ENCODE data around the gene ERMAP. TPM values are rescaled to one million over a fixed set of nuclear protein-coding genes. Genes with fewer than 3 reads are reported as not detected.

The ERMAP gene
- total RNA-seq, 2 donors from 2014 or later: 2.5 to 4.0 TPM

GRCh38 chr1:42821690-42822089 is 4.8 kb downstream of the ERMAP start:
- no peaks in the 10 kb centered on the region for H3K9me3 Mint-ChIP-seq
- H3K36me3 Mint-ChIP-seq: no peaks in the 10 kb centered on the region
- H3K4me1 Mint-ChIP-seq (ENCODE audit: low read depth in 2 of 2): peaks cover 11 to 15% of the 10 kb centered on the region in 2 donors
- no peak overlapping the region for H3K27ac Mint-ChIP-seq
- ATAC-seq (no peak), DNase-seq (ENCODE audit: low spot score) (no peak)
- no peaks in the 10 kb centered on the region for H3K27me3 Mint-ChIP-seq
- no peak overlapping the region for H3K4me3 Mint-ChIP-seq

GRCh38 chr1:42822800-42823392 is 6.0 kb downstream of the ERMAP start:
- H3K27ac Mint-ChIP-seq: no peak overlapping the region
- H3K9me3 Mint-ChIP-seq: no peaks in the 10 kb centered on the region
- no peak for DNase-seq (ENCODE audit: low spot score)
- no peak overlapping the region for H3K4me3 Mint-ChIP-seq
- H3K36me3 Mint-ChIP-seq: no peaks in the 10 kb centered on the region
- H3K27me3 Mint-ChIP-seq: no peaks in the 10 kb centered on the region
- H3K4me1 Mint-ChIP-seq (ENCODE audit: low read depth in 2 of 2): peaks cover 9% of the 10 kb centered on the region in 2 donors
- no peak for ATAC-seq

DNA sequence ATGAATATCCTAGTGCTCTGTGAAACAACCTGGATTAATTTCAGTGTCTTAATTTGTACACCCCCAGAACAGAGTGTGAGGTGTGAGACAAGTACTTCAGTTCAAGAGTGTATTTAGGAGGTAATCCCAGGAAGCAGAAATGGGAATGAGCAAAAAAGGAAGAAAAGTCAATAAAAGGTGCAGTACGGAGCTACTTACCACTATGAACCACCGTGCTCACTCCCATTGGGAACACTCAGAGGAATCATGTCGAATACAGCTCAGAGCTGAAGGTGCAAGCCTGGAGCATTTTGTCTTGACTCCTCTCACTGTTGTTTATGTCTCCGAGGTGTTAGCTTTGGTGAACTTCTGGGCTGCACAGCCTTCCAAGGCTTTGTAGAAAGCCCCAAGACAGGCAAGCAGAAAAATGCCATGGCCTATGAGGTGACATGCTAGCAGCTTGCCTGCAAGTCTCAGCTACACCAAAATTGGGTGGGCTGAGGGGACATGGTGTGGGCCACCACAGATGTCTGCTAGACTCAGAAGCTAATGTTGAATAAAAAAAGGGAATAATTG is 7.6 kb downstream of the ERMAP start:
- Mint-ChIP-seq H3K4me1 (ENCODE audit: low read depth in 2 of 2) (peaks cover 6% of the 10 kb centered on the region in 2 donors), H3K9me3 (no peaks in the 10 kb centered on the region), H3K36me3 (no peaks in the 10 kb centered on the region), H3K4me3 (no peak overlapping the region), H3K27me3 (no peaks in the 10 kb centered on the region), H3K27ac (no peak overlapping the region)
- no peak for ATAC-seq
- DNase-seq (ENCODE audit: low spot score): no peak

DNA sequence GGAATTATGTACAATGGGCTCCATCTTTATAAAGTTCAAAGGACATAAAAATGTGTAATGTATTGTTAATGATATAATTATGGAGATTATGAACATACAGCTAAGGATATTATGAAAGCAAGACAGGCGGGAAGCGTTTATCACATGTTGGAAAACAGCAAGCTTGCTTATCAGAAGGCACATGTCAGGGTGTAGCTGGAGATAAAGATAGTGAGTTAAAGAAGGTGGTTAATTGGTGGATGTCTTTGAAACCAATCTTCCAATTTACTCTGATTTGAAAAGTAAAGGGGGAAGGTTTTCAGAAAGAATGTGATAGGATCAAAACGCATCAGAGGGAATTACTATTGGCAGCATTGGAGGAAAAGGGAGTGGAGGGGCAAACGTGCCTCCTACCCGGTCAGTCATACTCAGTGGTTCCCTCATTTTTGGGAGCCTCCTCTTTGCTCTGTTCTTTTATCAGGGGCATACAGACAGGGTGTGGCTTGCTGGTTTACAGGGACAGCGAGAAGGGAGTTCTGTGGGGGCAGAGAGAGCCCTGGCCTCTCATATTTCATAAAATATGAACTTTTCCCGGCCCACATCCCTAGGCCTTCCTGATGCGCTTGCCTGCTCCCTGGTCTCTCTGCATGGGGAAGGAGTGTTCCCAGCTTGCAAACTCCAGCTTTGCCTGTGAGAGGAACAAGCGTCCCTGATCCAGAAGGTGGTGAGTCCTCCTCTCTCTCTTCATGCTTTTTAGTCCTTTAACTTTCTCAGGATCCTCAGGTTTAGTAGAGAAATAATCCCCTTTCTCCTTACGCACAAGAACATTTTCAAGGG is 8.3 kb downstream of the ERMAP start:
- Mint-ChIP-seq H3K4me3 (no peak overlapping the region), H3K27me3 (no peaks in the 10 kb centered on the region), H3K4me1 (ENCODE audit: low read depth in 2 of 2) (peaks cover 2 to 6% of the 10 kb centered on the region in 2 donors), H3K36me3 (no peaks in the 10 kb centered on the region), H3K9me3 (no peaks in the 10 kb centered on the region), H3K27ac (no peak overlapping the region)
- DNase-seq (ENCODE audit: low spot score) (no peak), ATAC-seq (no peak)

- Mint-ChIP-seq H3K4me3 (no peak overlapping the region), H3K27me3 (no peaks in the 10 kb centered on the region), H3K36me3 (no peaks in the 10 kb centered on the region), H3K27ac (no peak overlapping the region), H3K4me1 (ENCODE audit: low read depth in 2 of 2) (no peaks in the 10 kb centered on the region), H3K9me3 (no peaks in the 10 kb centered on the region)
- no peak for DNase-seq (ENCODE audit: low spot score)
- ATAC-seq: no peak
Observed at GRCh38 chr1:42830631-42831030, 13.7 kb downstream of the ERMAP start.

DNA sequence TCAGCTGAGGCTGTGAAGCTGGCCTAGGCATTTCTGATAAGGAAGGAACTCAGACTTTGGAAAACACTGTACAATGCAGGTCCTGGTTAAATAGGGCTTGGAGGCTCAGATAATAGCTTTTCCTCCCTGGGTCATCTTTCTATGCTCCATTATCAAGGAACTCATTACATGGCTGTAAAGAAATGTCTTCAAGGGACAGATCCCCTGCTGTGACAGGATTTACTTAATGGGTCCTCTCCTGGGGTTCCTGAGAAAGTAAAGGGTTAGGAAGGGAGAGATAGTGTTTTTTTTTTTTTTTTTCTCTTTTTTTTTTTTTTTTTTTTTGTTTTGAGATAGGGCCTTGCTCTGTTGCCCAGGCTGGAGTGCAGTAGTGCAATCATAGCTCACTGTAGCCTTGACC is 14.4 kb downstream of the ERMAP start:
- H3K4me3 Mint-ChIP-seq: no peak overlapping the region
- no peaks in the 10 kb centered on the region for H3K36me3 Mint-ChIP-seq
- H3K4me1 Mint-ChIP-seq (ENCODE audit: low read depth in 2 of 2): no peaks in the 10 kb centered on the region
- H3K9me3 Mint-ChIP-seq: no peaks in the 10 kb centered on the region
- H3K27ac Mint-ChIP-seq: no peak overlapping the region
- H3K27me3 Mint-ChIP-seq: no peaks in the 10 kb centered on the region
- DNase-seq (ENCODE audit: low spot score) (no peak), ATAC-seq (no peak)

GRCh38 chr1:42832641-42833240 is 15.8 kb downstream of the ERMAP start:
- no peaks in the 10 kb centered on the region for H3K36me3 Mint-ChIP-seq
- DNase-seq (ENCODE audit: low spot score) (no peak), ATAC-seq (no peak)
- H3K4me3 Mint-ChIP-seq: no peak overlapping the region
- H3K9me3 Mint-ChIP-seq: no peaks in the 10 kb centered on the region
- no peak overlapping the region for H3K27ac Mint-ChIP-seq
- H3K4me1 Mint-ChIP-seq (ENCODE audit: low read depth in 2 of 2): no peaks in the 10 kb centered on the region
- no peaks in the 10 kb centered on the region for H3K27me3 Mint-ChIP-seq

DNA sequence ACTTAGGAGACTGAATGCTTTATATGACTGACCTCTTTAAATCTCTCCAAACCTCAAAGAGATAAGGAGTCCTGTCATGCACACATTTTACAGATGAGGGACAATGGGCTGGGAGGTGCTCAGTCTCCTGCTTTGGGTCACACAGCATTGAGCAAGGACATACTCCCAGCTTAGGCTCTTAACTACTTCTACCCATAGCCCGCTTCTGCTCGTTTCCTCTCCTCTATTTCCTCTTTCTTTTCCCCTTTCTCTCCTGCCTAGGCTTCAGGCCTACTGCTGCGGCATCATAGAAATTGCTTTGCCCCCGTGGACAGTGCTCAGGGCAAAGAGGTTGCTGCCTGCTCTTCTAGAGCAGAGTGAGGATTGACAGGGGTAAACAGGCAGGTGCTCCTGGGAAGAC is 17.1 kb downstream of the ERMAP start:
- H3K9me3 Mint-ChIP-seq: no peaks in the 10 kb centered on the region
- no peaks in the 10 kb centered on the region for H3K27me3 Mint-ChIP-seq
- no peaks in the 10 kb centered on the region for H3K4me1 Mint-ChIP-seq (ENCODE audit: low read depth in 2 of 2)
- H3K36me3 Mint-ChIP-seq: no peaks in the 10 kb centered on the region
- ATAC-seq (no peak), DNase-seq (ENCODE audit: low spot score) (no peak)
- no peak overlapping the region for H3K4me3 Mint-ChIP-seq
- no peak overlapping the region for H3K27ac Mint-ChIP-seq

GRCh38 chr1:42834803-42835202 is 17.9 kb downstream of the ERMAP start:
- ATAC-seq: no peak
- Mint-ChIP-seq H3K36me3 (no peaks in the 10 kb centered on the region), H3K4me1 (ENCODE audit: low read depth in 2 of 2) (no peaks in the 10 kb centered on the region), H3K27ac (no peak overlapping the region), H3K27me3 (no peaks in the 10 kb centered on the region), H3K9me3 (no peaks in the 10 kb centered on the region), H3K4me3 (no peak overlapping the region)
- no peak for DNase-seq (ENCODE audit: low spot score)

GRCh38 chr1:42835422-42835821 is 18.5 kb downstream of the ERMAP start:
- no peaks in the 10 kb centered on the region for H3K27me3 Mint-ChIP-seq
- ATAC-seq: no peak
- no peaks in the 10 kb centered on the region for H3K9me3 Mint-ChIP-seq
- no peak overlapping the region for H3K4me3 Mint-ChIP-seq
- no peak for DNase-seq (ENCODE audit: low spot score)
- H3K36me3 Mint-ChIP-seq: no peaks in the 10 kb centered on the region
- no peak overlapping the region for H3K27ac Mint-ChIP-seq
- no peaks in the 10 kb centered on the region for H3K4me1 Mint-ChIP-seq (ENCODE audit: low read depth in 2 of 2)

DNA sequence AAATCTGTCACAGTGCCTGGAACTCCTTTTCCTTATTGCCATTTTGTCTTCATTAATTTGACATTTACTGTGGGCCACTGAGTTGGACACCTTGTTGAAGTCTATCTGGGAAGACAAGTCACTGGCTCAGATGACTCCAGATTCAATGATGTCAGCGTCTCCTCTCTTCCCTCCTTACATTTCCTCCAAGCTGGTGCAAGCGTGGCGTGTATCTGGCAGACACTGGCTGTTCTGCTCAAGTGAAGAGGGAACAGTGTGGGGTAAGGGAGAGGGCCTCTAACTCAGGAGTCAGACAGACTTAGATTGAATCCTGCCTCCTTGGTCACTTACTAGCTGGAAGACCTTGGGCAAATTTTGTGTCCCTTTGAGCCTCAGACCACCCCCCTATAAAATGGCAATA is 20.8 kb downstream of the ERMAP start:
- DNase-seq (ENCODE audit: low spot score) (no peak), ATAC-seq (no peak)
- no peak overlapping the region for H3K27ac Mint-ChIP-seq
- no peaks in the 10 kb centered on the region for H3K36me3 Mint-ChIP-seq
- no peaks in the 10 kb centered on the region for H3K9me3 Mint-ChIP-seq
- H3K4me3 Mint-ChIP-seq: no peak overlapping the region
- no peaks in the 10 kb centered on the region for H3K27me3 Mint-ChIP-seq
- H3K4me1 Mint-ChIP-seq (ENCODE audit: low read depth in 2 of 2): no peaks in the 10 kb centered on the region

DNA sequence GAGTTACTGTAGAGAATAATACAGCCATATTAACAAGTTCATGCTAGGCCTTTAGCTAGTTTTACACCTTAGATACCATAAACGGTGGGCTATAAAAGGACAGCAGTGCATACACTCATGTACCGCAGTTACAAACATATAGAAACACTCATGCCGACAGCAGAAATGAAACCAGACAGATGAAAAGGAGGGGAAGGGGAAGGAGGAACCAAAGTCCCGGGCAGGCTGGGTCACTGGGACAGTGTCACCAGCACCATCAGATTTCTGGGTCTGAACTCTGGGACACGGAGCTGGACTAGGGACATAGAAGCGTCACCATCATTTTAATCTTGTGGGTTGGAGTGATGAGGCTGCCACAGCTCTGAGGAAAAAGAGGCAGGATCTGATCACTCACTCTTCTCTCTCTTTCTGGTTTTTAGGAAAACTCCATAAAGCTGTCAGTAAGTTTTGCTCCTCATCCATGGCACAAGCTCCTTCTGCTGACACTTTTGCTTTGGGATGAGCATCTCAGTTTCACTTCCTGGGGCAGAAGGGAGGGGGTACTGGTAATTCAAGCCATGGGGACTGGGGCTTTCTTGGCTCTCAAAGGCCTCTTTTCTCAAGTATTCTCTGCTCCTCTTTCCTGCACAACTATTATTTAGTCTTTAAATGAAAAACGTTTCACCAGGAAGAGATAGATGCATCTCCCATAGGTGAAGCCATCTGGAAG is 21.7 kb downstream of the ERMAP start:
- DNase-seq (ENCODE audit: low spot score) (no peak), ATAC-seq (no peak)
- Mint-ChIP-seq H3K27ac (no peak overlapping the region), H3K4me1 (ENCODE audit: low read depth in 2 of 2) (no peaks in the 10 kb centered on the region), H3K27me3 (no peaks in the 10 kb centered on the region), H3K4me3 (no peak overlapping the region), H3K9me3 (no peaks in the 10 kb centered on the region), H3K36me3 (no peaks in the 10 kb centered on the region)

GRCh38 chr1:42841010-42841409 is 24.1 kb downstream of the ERMAP start:
- no peak for ATAC-seq
- Mint-ChIP-seq H3K4me3 (no peak overlapping the region), H3K4me1 (ENCODE audit: low read depth in 2 of 2) (peaks cover 3 to 5% of the 10 kb centered on the region in 2 donors), H3K9me3 (no peaks in the 10 kb centered on the region), H3K27me3 (no peaks in the 10 kb centered on the region), H3K36me3 (no peaks in the 10 kb centered on the region), H3K27ac (no peak overlapping the region)
- DNase-seq (ENCODE audit: low spot score): no peak

Measured in natural killer cell treated with Interleukin-12 subunit alpha and Interleukin-12 subunit beta and Interleukin-15 and Interleukin-18, amount 100 ng/mL, for 72 hours (primary cell).